GM23338 (cell line): ENCODE measurements around the gene ALDH8A1. TPM values are rescaled to one million over a fixed set of nuclear protein-coding genes. Genes with fewer than 3 reads are reported as not detected.

ENCODE experiments used
- ATAC-seq: fragments of 200-7000 bp; cut with Tn5 transposase; 3 replicates; pipeline ENCODE4 v1.9.1; 2020
- DNase-seq: peaks from one replicate; pipeline ENCODE4 v3.0.0-alpha.2; 2015; ENCODE audit warnings: low spot score
- H2AFZ ChIP-seq: fragments of 200-600 bp; sonication (generic); 2 replicates; pipeline ENCODE4 v1.8.0; 2016; ENCODE audit warnings: antibody characterized with exemption, mild to moderate bottlenecking, moderate library complexity
- H3F3A ChIP-seq: fragments of 200-600 bp; sonication (generic); replicated peaks from 2 replicates; pipeline ENCODE4 v1.8.0; 2017; ENCODE audit warnings: antibody characterized with exemption, mixed run types, low read depth
- H3K27ac ChIP-seq: fragments of 200-600 bp; sonication (generic); 2 replicates; pipeline ENCODE4 v1.6.1; 2016; ENCODE audit warnings: low read depth
- H3K27me3 ChIP-seq: fragments of 200-600 bp; sonication (generic); 2 replicates; pipeline ENCODE4 v1.8.0; 2016; ENCODE audit warnings: mild to moderate bottlenecking, mixed run types, moderate library complexity; ENCODE audit not compliant: insufficient read depth
- H3K36me3 ChIP-seq: fragments of 200-600 bp; sonication (generic); 2 replicates; pipeline ENCODE4 v1.8.0; 2016; ENCODE audit warnings: mild to moderate bottlenecking; ENCODE audit not compliant: insufficient read depth
- H3K4me1 ChIP-seq: fragments of 200-600 bp; sonication (generic); 2 replicates; pipeline ENCODE4 v1.8.0; 2016; ENCODE audit warnings: mild to moderate bottlenecking, moderate library complexity; ENCODE audit not compliant: insufficient read depth
- H3K4me2 ChIP-seq: fragments of 200-600 bp; sonication (generic); 2 replicates; pipeline ENCODE4 v1.7.1; 2017; ENCODE audit warnings: mixed run types
- H3K4me3 ChIP-seq: fragments of 200-600 bp; sonication (generic); 2 replicates; pipeline ENCODE4 v1.6.1; 2016; ENCODE audit warnings: mixed run types
- H3K79me2 ChIP-seq: fragments of 200-600 bp; sonication (generic); replicated peaks from 2 replicates; pipeline ENCODE4 v1.8.0; 2017; ENCODE audit warnings: mild to moderate bottlenecking; ENCODE audit not compliant: insufficient read depth
- H3K9me2 ChIP-seq: fragments of 200-600 bp; sonication (generic); 2 replicates; pipeline ENCODE4 v1.8.0; 2017; ENCODE audit not compliant: insufficient read depth
- H4K20me1 ChIP-seq: fragments of 200-600 bp; sonication (generic); replicated peaks from 2 replicates; pipeline ENCODE4 v1.8.0; 2017; ENCODE audit warnings: mild to moderate bottlenecking; ENCODE audit not compliant: insufficient read depth
- H3K27ac Mint-ChIP-seq: 2 replicates; pipeline ENCODE4 v1.8.0; 2020; ENCODE audit warnings: inconsistent platforms, mild to moderate bottlenecking, moderate library complexity, mixed read lengths
- H3K27me3 Mint-ChIP-seq: 3 replicates; pipeline ENCODE4 v1.8.0; 2022; ENCODE audit warnings: low read depth, mild to moderate bottlenecking, moderate library complexity, mixed read lengths, inconsistent platforms; ENCODE audit not compliant: insufficient read depth, poor library complexity
- H3K36me3 Mint-ChIP-seq: 3 replicates; pipeline ENCODE4 v1.8.0; 2021; ENCODE audit warnings: low read depth, mild to moderate bottlenecking, inconsistent platforms, moderate library complexity, mixed read lengths
- H3K4me1 Mint-ChIP-seq: 3 replicates; pipeline ENCODE4 v1.8.0; 2020; ENCODE audit warnings: mild to moderate bottlenecking, inconsistent platforms, mixed read lengths
- H3K4me3 Mint-ChIP-seq: 3 replicates; pipeline ENCODE4 v1.8.0; 2021; ENCODE audit warnings: moderate library complexity, mild to moderate bottlenecking, inconsistent platforms, mixed read lengths
- H3K9me3 Mint-ChIP-seq: 3 replicates; pipeline ENCODE4 v1.8.0; 2020; ENCODE audit warnings: moderate library complexity, mild to moderate bottlenecking, inconsistent platforms, mixed read lengths
- CREB1 ChIP-seq: fragments of 250-450 bp; sonication (Bioruptor Pico); IDR thresholded peaks from 2 replicates; pipeline ENCODE4 v1.5.0; 2020; ENCODE audit warnings: low read depth, mild to moderate bottlenecking, moderate library complexity
- JUNB ChIP-seq: IDR thresholded peaks from one replicate; pipeline ENCODE4 v1.6.1; 2016; ENCODE audit warnings: antibody characterized with exemption; ENCODE audit not compliant: unreplicated experiment
- NANOG ChIP-seq: IDR thresholded peaks from 2 replicates; pipeline ENCODE4 v1.6.1; 2016; ENCODE audit warnings: antibody characterized with exemption, borderline replicate concordance
- REST ChIP-seq: IDR thresholded peaks from one replicate; pipeline ENCODE4 v1.6.1; 2018; ENCODE audit warnings: antibody characterized with exemption; ENCODE audit not compliant: unreplicated experiment
- ZNF114 ChIP-seq: fragments of 250-450 bp; sonication (Bioruptor Pico); IDR thresholded peaks from 2 replicates; pipeline ENCODE4 v1.5.0; 2020; ENCODE audit warnings: mild to moderate bottlenecking, moderate library complexity
- polyA plus RNA-seq: library from polyadenylated mRNA; unstranded; fragments of >200 nt; fragmentation: Nextera tagmentation; extraction: Ambion mirVana; gene quantifications from 2 replicates; pipeline ENCODE4 v1.2.1, GENCODE V29; 2016
- total RNA-seq: library from RNA; depleted of rRNA; stranded (reverse); fragments of >200 nt; shearing (Covaris generic); gene quantifications from 2 replicates; pipeline ENCODE4 v1.2.3, GENCODE V29; 2014
- TF ChIP-seq, protein P1 (sequence below), 2 experiments: fragments of 200-600 bp in 1 of 2; sonication (generic) in 1 of 2; conservative IDR thresholded peaks; 2 replicates each; pipeline versions ENCODE4 v1.5.1 to v1.6.1; 2016 to 2017; ENCODE audit warnings: antibody characterized with exemption in 2 of 2, low read depth in 2 of 2, mild to moderate bottlenecking in 2 of 2, moderate library complexity in 1 of 2
- TF ChIP-seq, protein P2 (sequence below): fragments of 250-450 bp; sonication (Bioruptor Pico); IDR thresholded peaks from 2 replicates; pipeline ENCODE4 v1.5.0; 2020; ENCODE audit warnings: mild to moderate bottlenecking, moderate library complexity

The ALDH8A1 gene
- total and polyA plus RNA-seq, 2 experiments from 2014 or later, result not detected

DNA sequence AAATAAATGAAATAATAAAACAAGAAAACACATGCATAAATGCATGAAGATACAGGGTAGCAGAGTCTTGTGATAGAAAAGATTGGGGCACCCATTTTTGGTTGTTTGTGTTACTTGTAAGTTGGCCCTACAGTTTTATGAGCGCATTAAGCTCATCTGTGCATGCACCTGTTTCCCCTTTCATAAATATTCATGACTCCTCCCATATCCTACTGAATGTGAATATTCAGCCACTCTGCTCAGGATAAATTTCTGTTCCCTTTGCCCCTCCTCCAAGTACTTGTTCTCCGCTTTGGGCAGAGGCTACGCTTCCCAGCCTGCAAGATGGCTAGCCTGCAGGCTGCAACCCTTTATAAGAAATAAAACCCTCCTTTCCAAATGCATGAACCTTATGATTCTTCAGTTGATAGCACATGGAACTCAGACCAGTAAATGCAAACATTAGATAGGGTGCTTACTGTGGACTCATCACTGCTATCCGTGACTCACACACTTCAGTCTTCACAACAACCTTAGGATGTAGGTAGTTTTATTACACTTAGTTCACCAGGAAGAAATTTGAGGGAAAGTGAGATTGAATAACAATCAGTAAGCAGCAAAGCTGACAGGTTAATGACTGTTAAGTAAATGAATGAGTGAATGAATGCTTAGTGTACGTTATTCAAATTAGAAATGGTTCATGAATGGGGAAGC lies 15.0 kb downstream of the ALDH8A1 start:
- ATAC-seq, result no peak
- H3K4me2 ChIP-seq, result no peak overlapping the region
- DNase-seq, result no peak
- H2AFZ ChIP-seq, result no peak overlapping the region
- H3K9me3 Mint-ChIP-seq, result no peaks in the 10 kb centered on the region
- no peaks in the 10 kb centered on the region for H4K20me1 ChIP-seq
- no peaks in the 10 kb centered on the region for H3K27me3 ChIP-seq
- no peak overlapping the region for H3K27ac ChIP-seq
- H3K4me1 Mint-ChIP-seq, result peaks cover 2% of the 10 kb centered on the region; the same call in 2 of the 3 replicates
- no peaks in the 10 kb centered on the region for H3K36me3 Mint-ChIP-seq
- H3K27ac Mint-ChIP-seq, result no peak overlapping the region
- H3K4me1 ChIP-seq, result no peaks in the 10 kb centered on the region
- no peak overlapping the region for H3K4me3 Mint-ChIP-seq
- no peaks in the 10 kb centered on the region for H3K79me2 ChIP-seq
- H3K4me3 ChIP-seq, result no peak overlapping the region
- H3F3A ChIP-seq, result no peaks in the 10 kb centered on the region
- 0 out of 2 replicates have a peak, but pooled peaks cover 6% of the 10 kb centered on the region for H3K9me2 ChIP-seq
- H3K36me3 ChIP-seq, result no peaks in the 10 kb centered on the region
- TF ChIP-seq CREB1 (no peak), ZNF114 (CRISPR knock-in tag) (no peak), JUNB (no peak)
- TF ChIP-seq, protein P1, sequence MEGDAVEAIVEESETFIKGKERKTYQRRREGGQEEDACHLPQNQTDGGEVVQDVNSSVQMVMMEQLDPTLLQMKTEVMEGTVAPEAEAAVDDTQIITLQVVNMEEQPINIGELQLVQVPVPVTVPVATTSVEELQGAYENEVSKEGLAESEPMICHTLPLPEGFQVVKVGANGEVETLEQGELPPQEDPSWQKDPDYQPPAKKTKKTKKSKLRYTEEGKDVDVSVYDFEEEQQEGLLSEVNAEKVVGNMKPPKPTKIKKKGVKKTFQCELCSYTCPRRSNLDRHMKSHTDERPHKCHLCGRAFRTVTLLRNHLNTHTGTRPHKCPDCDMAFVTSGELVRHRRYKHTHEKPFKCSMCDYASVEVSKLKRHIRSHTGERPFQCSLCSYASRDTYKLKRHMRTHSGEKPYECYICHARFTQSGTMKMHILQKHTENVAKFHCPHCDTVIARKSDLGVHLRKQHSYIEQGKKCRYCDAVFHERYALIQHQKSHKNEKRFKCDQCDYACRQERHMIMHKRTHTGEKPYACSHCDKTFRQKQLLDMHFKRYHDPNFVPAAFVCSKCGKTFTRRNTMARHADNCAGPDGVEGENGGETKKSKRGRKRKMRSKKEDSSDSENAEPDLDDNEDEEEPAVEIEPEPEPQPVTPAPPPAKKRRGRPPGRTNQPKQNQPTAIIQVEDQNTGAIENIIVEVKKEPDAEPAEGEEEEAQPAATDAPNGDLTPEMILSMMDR (conservative IDR thresholded peaks at IDR 0.05; ENCODE audit: low read depth in 2 of 2), result no peak
- peaks cover 2% of the 10 kb centered on the region for H3K27me3 Mint-ChIP-seq

DNA sequence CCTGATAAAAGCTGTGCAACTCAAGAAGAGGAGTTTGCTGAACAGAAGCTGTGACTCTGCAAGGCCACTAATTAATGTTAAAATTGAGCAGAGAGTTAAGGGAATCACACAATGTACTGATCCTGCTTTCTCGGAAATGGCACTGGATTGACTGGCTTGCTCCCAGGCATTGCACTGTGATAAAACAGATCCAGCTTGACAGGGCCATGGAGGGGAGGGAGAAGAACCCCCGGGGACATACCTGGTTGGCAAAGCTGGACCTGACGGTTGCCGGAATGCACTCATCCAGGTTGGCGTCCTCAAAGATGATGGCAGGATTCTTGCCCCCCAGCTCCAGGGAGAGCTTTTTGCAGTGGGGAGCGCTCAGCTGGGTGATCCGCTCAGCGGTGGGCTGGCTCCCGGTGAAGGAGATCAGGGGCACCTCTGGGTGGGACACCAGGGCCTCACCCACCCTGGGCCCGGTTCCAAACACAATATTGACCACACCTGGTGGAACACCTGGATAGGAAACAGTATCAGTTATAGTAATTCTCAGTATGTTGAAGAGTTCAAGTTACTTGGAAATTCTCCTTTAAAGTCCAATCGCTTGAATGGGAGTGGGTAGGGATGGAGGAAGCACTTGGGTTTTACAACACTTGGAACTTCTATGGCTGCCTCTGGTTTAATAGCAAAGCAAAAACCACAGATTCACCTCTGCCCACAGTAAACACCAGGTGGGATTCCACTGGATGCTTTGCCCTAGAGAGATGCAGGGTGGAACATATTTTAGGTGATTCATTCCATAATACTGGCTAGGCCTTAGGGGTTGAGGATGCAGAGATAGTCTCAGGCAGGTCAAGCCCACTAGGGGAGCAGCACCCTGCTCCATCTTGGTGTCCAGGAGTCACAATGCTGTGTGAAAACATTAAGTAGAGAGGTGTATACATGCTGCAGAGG lies 17.1 kb downstream of the ALDH8A1 start:
- H3K27ac ChIP-seq, result no peak overlapping the region
- no peaks in the 10 kb centered on the region for H3K79me2 ChIP-seq
- Mint-ChIP-seq H3K36me3 (no peaks in the 10 kb centered on the region), H3K9me3 (no peaks in the 10 kb centered on the region), H3K27me3 (peaks cover 2% of the 10 kb centered on the region), H3K27ac (no peak overlapping the region), H3K4me1 (peaks cover under 1% of the 10 kb centered on the region; the same call in 2 of the 3 replicates), H3K4me3 (no peak overlapping the region)
- DNase-seq, result no peak
- no peaks in the 10 kb centered on the region for H3K4me1 ChIP-seq
- H2AFZ ChIP-seq, result peak overlapping the region; percentile 43; the same call in 1 of the 2 replicates
- no peaks in the 10 kb centered on the region for H3F3A ChIP-seq
- 0 out of 2 replicates have a peak, but pooled peaks cover 6% of the 10 kb centered on the region for H3K9me2 ChIP-seq
- no peaks in the 10 kb centered on the region for H3K36me3 ChIP-seq
- ATAC-seq, result no peak
- no peaks in the 10 kb centered on the region for H4K20me1 ChIP-seq
- no peak overlapping the region for H3K4me3 ChIP-seq
- no peaks in the 10 kb centered on the region for H3K27me3 ChIP-seq
- no peak overlapping the region for H3K4me2 ChIP-seq
- TF ChIP-seq NANOG (no peak), CREB1 (no peak), REST (no peak)
- TF ChIP-seq, protein P2, sequence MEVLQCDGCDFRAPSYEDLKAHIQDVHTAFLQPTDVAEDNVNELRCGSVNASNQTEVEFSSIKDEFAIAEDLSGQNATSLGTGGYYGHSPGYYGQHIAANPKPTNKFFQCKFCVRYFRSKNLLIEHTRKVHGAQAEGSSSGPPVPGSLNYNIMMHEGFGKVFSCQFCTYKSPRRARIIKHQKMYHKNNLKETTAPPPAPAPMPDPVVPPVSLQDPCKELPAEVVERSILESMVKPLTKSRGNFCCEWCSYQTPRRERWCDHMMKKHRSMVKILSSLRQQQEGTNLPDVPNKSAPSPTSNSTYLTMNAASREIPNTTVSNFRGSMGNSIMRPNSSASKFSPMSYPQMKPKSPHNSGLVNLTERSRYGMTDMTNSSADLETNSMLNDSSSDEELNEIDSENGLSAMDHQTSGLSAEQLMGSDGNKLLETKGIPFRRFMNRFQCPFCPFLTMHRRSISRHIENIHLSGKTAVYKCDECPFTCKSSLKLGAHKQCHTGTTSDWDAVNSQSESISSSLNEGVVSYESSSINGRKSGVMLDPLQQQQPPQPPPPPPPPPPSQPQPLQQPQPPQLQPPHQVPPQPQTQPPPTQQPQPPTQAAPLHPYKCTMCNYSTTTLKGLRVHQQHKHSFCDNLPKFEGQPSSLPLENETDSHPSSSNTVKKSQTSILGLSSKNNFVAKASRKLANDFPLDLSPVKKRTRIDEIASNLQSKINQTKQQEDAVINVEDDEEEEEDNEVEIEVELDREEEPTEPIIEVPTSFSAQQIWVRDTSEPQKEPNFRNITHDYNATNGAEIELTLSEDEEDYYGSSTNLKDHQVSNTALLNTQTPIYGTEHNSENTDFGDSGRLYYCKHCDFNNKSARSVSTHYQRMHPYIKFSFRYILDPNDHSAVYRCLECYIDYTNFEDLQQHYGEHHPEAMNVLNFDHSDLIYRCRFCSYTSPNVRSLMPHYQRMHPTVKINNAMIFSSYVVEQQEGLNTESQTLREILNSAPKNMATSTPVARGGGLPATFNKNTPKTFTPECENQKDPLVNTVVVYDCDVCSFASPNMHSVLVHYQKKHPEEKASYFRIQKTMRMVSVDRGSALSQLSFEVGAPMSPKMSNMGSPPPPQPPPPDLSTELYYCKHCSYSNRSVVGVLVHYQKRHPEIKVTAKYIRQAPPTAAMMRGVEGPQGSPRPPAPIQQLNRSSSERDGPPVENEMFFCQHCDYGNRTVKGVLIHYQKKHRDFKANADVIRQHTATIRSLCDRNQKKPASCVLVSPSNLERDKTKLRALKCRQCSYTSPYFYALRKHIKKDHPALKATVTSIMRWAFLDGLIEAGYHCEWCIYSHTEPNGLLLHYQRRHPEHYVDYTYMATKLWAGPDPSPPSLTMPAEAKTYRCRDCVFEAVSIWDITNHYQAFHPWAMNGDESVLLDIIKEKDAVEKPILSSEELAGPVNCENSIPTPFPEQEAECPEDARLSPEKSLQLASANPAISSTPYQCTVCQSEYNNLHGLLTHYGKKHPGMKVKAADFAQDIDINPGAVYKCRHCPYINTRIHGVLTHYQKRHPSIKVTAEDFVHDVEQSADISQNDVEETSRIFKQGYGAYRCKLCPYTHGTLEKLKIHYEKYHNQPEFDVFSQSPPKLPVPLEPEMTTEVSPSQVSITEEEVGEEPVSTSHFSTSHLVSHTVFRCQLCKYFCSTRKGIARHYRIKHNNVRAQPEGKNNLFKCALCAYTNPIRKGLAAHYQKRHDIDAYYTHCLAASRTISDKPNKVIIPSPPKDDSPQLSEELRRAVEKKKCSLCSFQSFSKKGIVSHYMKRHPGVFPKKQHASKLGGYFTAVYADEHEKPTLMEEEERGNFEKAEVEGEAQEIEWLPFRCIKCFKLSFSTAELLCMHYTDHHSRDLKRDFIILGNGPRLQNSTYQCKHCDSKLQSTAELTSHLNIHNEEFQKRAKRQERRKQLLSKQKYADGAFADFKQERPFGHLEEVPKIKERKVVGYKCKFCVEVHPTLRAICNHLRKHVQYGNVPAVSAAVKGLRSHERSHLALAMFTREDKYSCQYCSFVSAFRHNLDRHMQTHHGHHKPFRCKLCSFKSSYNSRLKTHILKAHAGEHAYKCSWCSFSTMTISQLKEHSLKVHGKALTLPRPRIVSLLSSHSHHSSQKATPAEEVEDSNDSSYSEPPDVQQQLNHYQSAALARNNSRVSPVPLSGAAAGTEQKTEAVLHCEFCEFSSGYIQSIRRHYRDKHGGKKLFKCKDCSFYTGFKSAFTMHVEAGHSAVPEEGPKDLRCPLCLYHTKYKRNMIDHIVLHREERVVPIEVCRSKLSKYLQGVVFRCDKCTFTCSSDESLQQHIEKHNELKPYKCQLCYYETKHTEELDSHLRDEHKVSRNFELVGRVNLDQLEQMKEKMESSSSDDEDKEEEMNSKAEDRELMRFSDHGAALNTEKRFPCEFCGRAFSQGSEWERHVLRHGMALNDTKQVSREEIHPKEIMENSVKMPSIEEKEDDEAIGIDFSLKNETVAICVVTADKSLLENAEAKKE, result no peak
